Left lobe of liver (tissue), 2 donors: Measurements from ENCODE around the gene UTP14A. TPM values are rescaled to one million over a fixed set of nuclear protein-coding genes. Genes with fewer than 3 reads are reported as not detected.
A peak's percentile ranks its signal among the peaks of the same experiment; 100 is the strongest.

ENCODE experiments used
- ATAC-seq: fragments of 200-7000 bp; cut with Tn5 transposase; one replicate; pipeline ENCODE4 v1.9.1; 2020; ENCODE audit warnings: mild to moderate bottlenecking, moderate library complexity
- DNase-seq: peaks from one replicate; pipeline ENCODE4 v3.0.0-alpha.2; 2020; ENCODE audit warnings: low spot score
- total RNA-seq: library from RNA; stranded (reverse); gene quantifications from one replicate; pipeline ENCODE4 v1.2.1, GENCODE V29; 2021
- donor health status: DM: no; HTN: no; CAD: no; lungs with moderate emphysema.
- donor health status: DM: no; HTN: yes; CAD: no.

Gene UTP14A
- total RNA-seq, 1 donor from 2014 or later = 5.1 TPM

DNA sequence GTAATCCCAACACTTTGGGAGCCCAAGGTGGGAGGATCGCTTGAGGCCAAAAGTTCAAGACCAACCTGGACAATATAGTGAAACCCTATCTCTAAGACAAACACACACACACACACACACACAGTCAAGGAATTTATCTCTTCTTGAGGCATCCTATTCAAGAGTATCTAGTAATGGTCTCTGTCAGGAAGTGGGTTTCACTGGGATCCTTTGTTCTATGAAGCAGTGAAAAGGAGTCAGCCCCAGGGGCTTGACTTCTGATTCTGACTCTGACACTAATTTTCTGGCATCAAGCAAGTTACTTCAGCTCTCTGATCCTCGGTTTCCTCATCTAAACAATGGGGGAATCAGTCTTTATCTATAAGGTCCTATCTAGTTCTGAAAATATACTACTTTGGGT lies 34.8 kb downstream of the UTP14A start:
- DNase-seq (no peak), ATAC-seq (no peak)

DNA sequence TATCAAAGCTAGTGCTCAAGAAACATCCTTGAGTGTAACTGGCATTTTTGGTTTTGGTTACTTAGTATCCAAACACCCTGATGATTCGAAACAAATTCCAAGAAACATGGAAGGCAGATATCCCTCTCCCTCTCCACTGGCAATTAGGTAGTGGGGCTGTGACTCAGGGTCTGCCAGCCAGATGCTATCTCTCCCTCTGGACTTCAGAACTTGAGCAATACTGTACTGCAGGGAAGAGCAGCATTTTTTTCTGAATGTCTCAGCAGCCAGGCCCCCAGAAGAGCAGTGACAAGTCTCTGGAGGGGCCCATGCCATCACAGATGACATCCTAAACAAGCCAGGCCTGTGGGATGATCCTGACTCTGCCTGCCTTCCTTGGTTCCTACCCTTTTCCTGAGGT lies 39.2 kb downstream of the UTP14A start:
- no peak for ATAC-seq

GRCh38 chrX:129953334-129953648 lies 47.3 kb downstream of the UTP14A start:
- ATAC-seq = no peak
- no peak for DNase-seq

More for the DNA sequence above, 39.2 kb downstream of the UTP14A start:
- DNase-seq = no peak

DNA sequence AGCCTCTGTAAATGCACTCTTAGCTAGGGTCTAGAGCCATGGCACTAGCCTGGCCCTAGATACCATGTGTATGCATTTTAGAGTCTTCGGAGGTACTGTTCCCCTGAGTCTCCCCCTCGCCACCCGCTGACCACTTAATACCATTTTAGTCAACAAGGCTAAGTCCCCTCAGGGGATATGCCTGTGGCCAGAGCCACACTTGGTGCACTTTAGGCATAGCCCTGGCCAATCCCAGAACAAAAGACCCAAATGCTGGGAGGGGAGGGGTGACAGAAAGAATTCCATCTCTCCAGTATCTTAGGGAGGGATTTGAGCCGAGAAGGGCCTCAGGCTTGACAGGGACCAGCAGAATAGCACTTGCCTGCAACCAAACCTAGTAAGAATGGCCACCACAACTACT lies 47.9 kb downstream of the UTP14A start:
- ATAC-seq (no peak), DNase-seq (no peak)

GRCh38 chrX:129954804-129955203 lies 48.8 kb downstream of the UTP14A start:
- DNase-seq (no peak), ATAC-seq (peak; percentile 45)

- ATAC-seq = no peak
- no peak for DNase-seq
Observed at GRCh38 chrX:129955682-129956081, 49.7 kb downstream of the UTP14A start.

DNA sequence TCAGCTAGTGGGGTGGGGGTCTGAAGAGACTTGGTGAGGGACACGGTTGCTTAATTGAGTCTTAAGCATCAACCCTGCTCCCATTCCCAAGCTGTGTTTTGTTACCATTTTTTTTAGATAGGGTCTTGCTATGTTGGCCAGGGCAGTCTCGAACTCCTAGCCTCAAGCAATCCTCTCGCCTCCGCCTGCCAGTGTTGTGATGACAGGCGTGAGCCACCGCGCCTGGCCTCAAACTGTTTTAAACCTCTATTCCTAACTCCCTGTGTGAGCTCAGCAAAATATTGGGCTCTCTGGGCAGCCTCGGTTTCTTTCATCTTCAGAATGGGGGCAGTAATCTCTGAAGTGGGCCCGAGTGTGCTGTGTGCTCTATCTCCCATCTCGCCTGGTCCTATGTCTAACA lies 50.2 kb downstream of the UTP14A start:
- no peak for DNase-seq
- no peak for ATAC-seq

- DNase-seq (no peak), ATAC-seq (no peak)
Observed at GRCh38 chrX:129956765-129957164, 50.8 kb downstream of the UTP14A start.

GRCh38 chrX:129957241-129958082 lies 51.5 kb downstream of the UTP14A start:
- ATAC-seq (peak; percentile 77), DNase-seq (peak; percentile 61)

- DNase-seq (no peak), ATAC-seq (no peak)
Observed at GRCh38 chrX:129958083-129958465, 52.1 kb downstream of the UTP14A start.

DNA sequence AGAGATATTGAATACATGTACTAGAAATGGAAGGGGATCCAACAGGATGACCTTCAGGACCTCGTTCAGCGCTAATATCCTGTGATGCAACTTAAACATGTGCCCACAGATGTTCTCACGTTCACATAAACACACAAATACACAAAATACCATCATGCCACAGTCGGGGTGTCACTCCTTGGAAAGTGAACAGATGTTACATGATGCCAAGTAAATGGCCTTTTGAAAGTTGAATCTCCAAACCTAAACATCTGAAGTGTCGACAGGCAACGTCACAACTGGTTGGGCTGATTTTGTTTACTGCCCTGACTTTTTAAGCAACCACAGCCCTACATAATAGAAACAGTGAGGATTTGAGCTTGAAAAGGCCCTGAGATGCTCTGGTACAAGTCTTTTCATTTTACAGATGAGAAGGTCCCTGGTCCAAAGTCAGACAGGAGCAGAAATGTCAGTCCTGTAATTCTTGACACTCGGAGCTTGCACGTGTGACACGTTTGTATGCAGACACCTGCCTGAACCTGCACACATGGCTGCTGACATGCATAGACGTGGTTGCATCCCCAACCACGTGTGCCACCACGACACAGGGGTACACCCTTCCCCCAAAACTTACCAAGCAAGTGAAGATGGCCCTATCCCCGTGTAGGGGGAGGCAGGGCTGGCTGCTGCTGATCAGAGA lies 53.0 kb downstream of the UTP14A start:
- DNase-seq (no peak), ATAC-seq (no peak)

- ATAC-seq = no peak
- DNase-seq = no peak
Observed at GRCh38 chrX:129959493-129959832, 53.5 kb downstream of the UTP14A start.

DNA sequence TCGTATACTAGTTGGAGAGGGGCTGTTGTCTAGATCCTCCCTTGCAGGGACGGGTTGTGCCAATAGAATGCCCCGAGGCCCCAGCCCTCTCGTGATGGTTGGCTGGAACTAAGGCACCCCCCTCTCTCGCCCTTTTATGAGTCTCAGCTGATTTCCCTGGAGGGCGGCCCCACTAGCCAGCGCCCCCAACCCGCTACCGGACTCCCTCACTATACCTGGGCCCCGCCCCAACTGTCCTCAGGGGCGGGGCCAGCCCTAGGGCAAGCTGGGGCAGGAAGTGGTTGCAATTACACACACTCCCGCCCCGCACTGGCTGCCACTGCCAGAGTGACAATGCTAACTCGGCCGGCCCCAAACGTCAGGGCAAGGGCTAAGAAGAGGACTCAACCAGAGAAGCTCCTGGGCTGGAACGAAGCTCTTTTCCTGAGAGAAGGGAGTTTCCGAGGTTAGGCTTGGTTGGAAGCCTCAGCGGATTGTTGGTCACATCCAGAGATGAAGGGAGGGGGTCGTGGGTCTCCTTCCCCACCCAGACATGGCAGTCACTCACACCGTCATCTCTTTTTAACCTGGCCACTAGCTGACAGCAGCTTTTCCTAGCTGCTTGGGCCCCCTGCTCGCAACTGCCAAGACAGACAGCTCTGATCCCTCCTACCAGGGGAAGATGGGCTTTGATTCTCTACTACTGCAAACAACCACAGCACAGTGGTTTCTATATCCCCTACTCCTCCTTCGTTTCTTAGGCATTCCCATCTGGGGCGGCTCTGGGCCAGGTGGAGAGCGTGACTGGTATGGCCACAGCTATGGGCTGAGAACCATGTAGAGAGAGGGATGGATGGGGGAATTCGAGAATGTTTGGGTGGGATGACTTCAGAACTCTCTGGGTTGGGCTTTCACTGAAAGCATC lies 55.5 kb downstream of the UTP14A start:
- ATAC-seq (peak; percentile 86), DNase-seq (peak; percentile 68)

DNA sequence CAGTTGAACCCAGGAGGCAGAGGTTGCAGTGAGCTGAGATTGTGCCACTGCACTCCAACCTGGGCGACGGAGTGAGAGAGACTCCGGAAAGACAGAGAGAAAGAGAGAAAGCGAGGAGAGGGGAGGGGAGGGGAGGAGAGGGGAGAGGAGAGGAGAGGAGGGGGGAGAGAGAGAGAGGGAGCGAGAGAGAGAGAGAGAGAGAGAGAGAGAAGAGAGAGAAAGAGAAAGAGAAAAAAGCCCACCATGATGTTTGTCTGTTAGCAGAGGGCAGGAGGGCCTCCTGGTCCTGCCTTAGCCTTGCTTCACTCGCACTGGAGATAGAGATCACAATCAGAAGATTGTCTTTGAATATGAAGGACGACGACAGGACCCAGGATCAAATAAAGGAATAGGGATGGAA lies 57.8 kb downstream of the UTP14A start:
- no peak for ATAC-seq
- DNase-seq = no peak

DNA sequence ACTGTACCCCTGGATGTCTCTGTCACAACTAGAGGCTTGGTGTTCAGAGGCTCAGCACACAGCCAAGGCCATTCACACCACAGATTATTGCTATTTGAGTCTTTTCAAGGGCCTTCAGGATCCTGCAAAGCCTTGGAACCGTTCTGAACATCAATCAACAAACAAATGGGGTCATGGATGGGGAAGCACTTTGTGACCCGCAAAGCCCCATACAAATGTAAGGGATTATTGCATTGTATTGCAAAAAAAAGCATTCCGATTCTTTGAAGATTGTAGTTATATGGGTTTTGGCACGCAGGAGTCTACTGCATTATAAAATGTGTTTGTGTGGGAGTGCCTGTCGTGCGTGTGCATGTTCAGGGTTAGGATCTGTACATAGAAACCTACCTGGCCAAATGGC lies 59.2 kb downstream of the UTP14A start:
- no peak for ATAC-seq

DNA sequence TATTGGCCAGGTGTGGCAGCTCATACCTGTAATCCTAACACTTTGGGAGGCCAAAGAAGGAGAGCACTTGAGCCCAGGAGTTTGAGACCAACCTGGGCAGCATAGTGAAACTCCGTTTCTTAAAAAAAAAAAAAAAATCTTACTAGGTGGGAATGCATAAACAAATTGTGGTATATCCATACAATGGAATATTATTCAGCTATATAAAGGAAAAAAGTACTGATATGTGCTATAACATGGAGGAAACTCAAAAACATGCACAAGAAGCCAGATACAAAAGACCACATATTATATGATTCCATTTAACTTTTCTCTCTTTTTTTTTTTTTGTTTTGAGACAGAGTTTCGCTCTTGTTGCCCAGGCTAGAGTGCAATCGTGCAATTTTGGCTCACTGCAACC lies 63.0 kb downstream of the UTP14A start:
- DNase-seq (no peak), ATAC-seq (no peak)

More for the DNA sequence above, 59.2 kb downstream of the UTP14A start:
- no peak for DNase-seq

- DNase-seq = no peak
Observed at GRCh38 chrX:129976441-129976840, 70.5 kb downstream of the UTP14A start.

More at GRCh38 chrX:129976441-129976840, 70.5 kb downstream of the UTP14A start:
- ATAC-seq = no peak
